ENCODE measurements around the gene R3HDM2.

GRCh38 chr12:57330992-57331391 lies 99.9 kb downstream of the R3HDM2 start:
- no peak for TF ChIP-seq EZH2 (IDR thresholded peaks at IDR 0.05; ENCODE audit: borderline replicate concordance, low read depth, low read length, severe bottlenecking)
- TF ChIP-seq CTCF (IDR thresholded peaks at IDR 0.05; ENCODE audit: borderline replicate concordance, extremely low read depth, low read length, poor library complexity, severe bottlenecking): no peak
